ENCODE data around the gene BMX.

BMX gene

GRCh38 chrX:15566244-15566643 lies 65.6 kb downstream of the BMX start:
- POLR2A ChIA-PET = no interaction called here
- no peak overlapping the region for H3K4me3 ChIP-seq (ENCODE audit: low read depth, low read length)
- CTCF ChIA-PET = no interaction called here
- TF ChIP-seq, protein P1, sequence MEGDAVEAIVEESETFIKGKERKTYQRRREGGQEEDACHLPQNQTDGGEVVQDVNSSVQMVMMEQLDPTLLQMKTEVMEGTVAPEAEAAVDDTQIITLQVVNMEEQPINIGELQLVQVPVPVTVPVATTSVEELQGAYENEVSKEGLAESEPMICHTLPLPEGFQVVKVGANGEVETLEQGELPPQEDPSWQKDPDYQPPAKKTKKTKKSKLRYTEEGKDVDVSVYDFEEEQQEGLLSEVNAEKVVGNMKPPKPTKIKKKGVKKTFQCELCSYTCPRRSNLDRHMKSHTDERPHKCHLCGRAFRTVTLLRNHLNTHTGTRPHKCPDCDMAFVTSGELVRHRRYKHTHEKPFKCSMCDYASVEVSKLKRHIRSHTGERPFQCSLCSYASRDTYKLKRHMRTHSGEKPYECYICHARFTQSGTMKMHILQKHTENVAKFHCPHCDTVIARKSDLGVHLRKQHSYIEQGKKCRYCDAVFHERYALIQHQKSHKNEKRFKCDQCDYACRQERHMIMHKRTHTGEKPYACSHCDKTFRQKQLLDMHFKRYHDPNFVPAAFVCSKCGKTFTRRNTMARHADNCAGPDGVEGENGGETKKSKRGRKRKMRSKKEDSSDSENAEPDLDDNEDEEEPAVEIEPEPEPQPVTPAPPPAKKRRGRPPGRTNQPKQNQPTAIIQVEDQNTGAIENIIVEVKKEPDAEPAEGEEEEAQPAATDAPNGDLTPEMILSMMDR (IDR thresholded peaks at IDR 0.05; ENCODE audit: insufficient read depth, low read length, missing control alignments) = no peak
- no peak for DNase-seq (ENCODE audit: low read depth, low spot score)

DNA sequence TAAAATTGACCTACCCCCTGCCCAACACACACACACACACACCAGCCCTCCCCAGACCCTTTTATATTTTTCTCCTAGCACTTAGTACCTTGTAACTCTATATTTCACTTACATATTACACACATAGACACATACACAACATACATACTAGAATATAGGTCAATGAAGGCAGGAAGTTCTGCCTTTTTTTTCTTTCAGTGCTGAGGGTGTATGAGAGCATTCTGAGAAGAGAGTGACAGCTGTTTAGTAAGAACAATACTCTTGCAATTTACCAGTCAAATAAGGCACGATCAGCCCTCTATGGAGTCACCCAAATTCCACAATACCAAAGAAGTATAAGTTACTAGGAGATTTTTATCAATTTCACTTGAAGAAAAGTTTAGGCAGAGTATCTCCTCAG lies 66.7 kb downstream of the BMX start:
- ChIA-PET CTCF (no interaction called here), POLR2A (no interaction called here)
- TF ChIP-seq, protein P1 (IDR thresholded peaks at IDR 0.05; ENCODE audit: insufficient read depth, low read length, missing control alignments) = no peak
- no peak overlapping the region for H3K4me3 ChIP-seq (ENCODE audit: low read depth, low read length)
- no peak for DNase-seq (ENCODE audit: low read depth, low spot score)

DNA sequence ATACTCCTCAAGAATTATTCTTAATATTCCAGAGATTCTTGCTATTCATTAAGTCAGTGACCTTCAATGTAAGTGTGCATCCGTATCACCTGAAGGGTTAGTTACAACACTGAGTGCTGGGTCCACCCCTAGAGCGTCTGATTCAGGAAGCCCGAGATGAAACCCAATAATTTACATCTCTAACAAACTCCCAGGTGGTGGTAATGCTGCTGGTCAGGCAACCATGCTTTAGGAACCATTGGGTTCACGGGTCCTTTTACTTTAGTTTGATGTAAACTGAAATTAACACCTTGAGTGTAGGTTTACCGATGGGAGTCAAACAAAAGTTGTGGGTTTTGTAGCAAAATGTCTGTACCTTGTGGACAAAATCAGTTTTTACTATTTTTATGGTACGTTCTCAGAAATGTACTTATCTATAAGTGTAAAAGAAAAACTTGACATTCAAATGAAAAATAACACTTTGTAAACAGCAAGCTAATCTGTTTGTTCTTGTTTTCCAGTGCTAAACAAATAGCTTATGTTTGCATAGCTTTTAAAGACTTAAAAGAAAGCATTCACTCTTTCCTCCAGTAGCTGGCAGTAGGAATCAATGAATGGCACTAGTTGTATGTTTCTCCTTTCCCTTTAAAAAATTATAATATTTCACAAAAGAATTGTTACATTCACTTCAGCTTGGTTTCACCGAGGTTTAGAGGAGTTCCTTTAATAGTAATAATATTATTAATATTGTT lies 67.4 kb downstream of the BMX start:
- TF ChIP-seq, protein P1 (IDR thresholded peaks at IDR 0.05; ENCODE audit: insufficient read depth, low read length, missing control alignments) = no peak
- no peak overlapping the region for H3K4me3 ChIP-seq (ENCODE audit: low read depth, low read length)
- no peak for DNase-seq (ENCODE audit: low read depth, low spot score)
- POLR2A ChIA-PET = no interaction called here
- CTCF ChIA-PET = no interaction called here

DNA sequence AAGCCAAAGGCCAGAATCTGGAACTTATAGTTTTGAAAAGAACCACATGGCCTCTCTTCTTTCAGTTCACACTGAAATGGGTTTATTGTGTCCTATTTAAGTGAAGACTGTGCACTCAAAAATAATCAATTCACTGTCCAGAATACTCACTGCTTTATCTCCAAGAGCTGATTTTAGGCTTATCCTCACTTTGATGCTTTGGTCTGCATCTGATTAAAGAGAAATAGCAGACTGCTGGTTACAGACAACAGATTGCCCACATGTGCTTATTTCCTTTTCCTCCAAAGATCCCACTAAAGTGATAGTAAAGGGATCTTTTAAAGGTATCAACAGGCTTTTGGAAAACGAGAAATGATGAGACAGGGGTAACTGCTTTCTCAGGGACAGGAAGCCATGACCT lies 69.5 kb downstream of the BMX start:
- ChIA-PET CTCF (no interaction called here), POLR2A (no interaction called here)
- DNase-seq (ENCODE audit: low read depth, low spot score) = no peak
- no peak overlapping the region for H3K4me3 ChIP-seq (ENCODE audit: low read depth, low read length)
- TF ChIP-seq, protein P1 (IDR thresholded peaks at IDR 0.05; ENCODE audit: insufficient read depth, low read length, missing control alignments) = no peak

DNA sequence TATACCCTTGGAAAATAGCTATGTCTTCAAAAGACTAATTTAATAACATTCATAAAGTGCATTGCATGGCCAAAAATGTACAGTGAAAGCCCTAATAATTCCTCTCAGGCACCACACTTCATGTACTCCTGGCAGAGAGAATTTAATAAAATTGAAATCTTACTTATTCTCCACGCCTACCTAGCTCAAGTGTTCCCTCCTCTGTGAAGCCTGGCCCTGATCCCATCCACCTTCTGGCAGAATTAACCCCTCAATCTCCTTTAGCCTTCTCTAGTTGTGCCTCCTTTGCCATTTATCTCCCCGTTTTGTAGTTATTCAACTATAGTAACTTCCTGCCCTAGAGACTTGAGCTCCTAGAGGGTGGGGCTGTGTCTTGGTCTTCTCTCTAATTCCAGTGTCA lies 73.4 kb downstream of the BMX start:
- ChIA-PET CTCF (no interaction called here), POLR2A (no interaction called here)
- no peak for DNase-seq (ENCODE audit: low read depth, low spot score)
- TF ChIP-seq, protein P1 (IDR thresholded peaks at IDR 0.05; ENCODE audit: insufficient read depth, low read length, missing control alignments) = no peak
- no peak overlapping the region for H3K4me3 ChIP-seq (ENCODE audit: low read depth, low read length)

GRCh38 chrX:15576019-15576418 lies 75.4 kb downstream of the BMX start:
- H3K4me3 ChIP-seq (ENCODE audit: low read depth, low read length) = no peak overlapping the region
- CTCF ChIA-PET = no interaction called here
- TF ChIP-seq, protein P1 (IDR thresholded peaks at IDR 0.05; ENCODE audit: insufficient read depth, low read length, missing control alignments) = no peak
- no peak for DNase-seq (ENCODE audit: low read depth, low spot score)
- POLR2A ChIA-PET = no interaction called here

Data from AG04449 (cell line).